HUES6 (cell line): ENCODE data around the gene IRAK3.
"Not testable (repeated sequence)": the region's sequence is repeated elsewhere in the genome, so short reads cannot be mapped to it uniquely, and the experiment has no call there.

ENCODE experiments used
- H3K27ac ChIP-seq: 2 replicates; pipeline ENCODE4 v1.7.0; 2013; ENCODE audit warnings: low read depth, mild to moderate bottlenecking, low read length, inconsistent platforms
- H3K27me3 ChIP-seq: 2 replicates; pipeline ENCODE4 v1.6.1; 2013; ENCODE audit warnings: low read length; ENCODE audit not compliant: control insufficient read depth, insufficient read depth
- H3K36me3 ChIP-seq: 2 replicates; pipeline ENCODE4 v1.6.1; 2013; ENCODE audit warnings: low read length; ENCODE audit not compliant: control insufficient read depth, insufficient read depth
- H3K4me1 ChIP-seq: 2 replicates; pipeline ENCODE4 v1.6.1; 2013; ENCODE audit warnings: low read length; ENCODE audit not compliant: control insufficient read depth, insufficient read depth
- H3K4me3 ChIP-seq: 2 replicates; pipeline ENCODE4 v1.5.1; 2013; ENCODE audit warnings: low read depth, low read length
- H3K9ac ChIP-seq: one replicate; pipeline ENCODE4 v1.6.1; 2013; ENCODE audit warnings: mild to moderate bottlenecking, low read length
- H3K9me3 ChIP-seq: 2 replicates; pipeline ENCODE4 v1.6.1; 2013; ENCODE audit warnings: low read depth, low read length; ENCODE audit not compliant: control insufficient read depth, insufficient read depth

IRAK3 gene

GRCh38 chr12:66191547-66192126 is 2.6 kb downstream of the IRAK3 start:
- Histone ChIP-seq H3K9ac (no peak overlapping the region), H3K4me3 (no peak overlapping the region), H3K27ac (no peak overlapping the region), H3K9me3 (no peaks in the 10 kb centered on the region), H3K36me3 (no peaks in the 10 kb centered on the region), H3K27me3 (peaks cover 51% of the 10 kb centered on the region), H3K4me1 (no peaks in the 10 kb centered on the region; the same call in 1 of the 2 replicates)

GRCh38 chr12:66194122-66194521 is 5.1 kb downstream of the IRAK3 start:
- H3K36me3 ChIP-seq = no peaks in the 10 kb centered on the region
- H3K4me1 ChIP-seq = peaks cover 8% of the 10 kb centered on the region
- H3K9me3 ChIP-seq = no peaks in the 10 kb centered on the region
- H3K27me3 ChIP-seq = peaks cover 27% of the 10 kb centered on the region
- H3K27ac ChIP-seq = no peak overlapping the region
- H3K4me3 ChIP-seq = no peak overlapping the region
- no peak overlapping the region for H3K9ac ChIP-seq

- H3K36me3 ChIP-seq = no peaks in the 10 kb centered on the region
- peaks cover 4% of the 10 kb centered on the region for H3K9me3 ChIP-seq
- H3K4me1 ChIP-seq = peaks cover 8% of the 10 kb centered on the region
- no peak overlapping the region for H3K27ac ChIP-seq
- no peak overlapping the region for H3K4me3 ChIP-seq
- no peak overlapping the region for H3K9ac ChIP-seq
- H3K27me3 ChIP-seq = peaks cover 15% of the 10 kb centered on the region
Measured at GRCh38 chr12:66195242-66195641, 6.2 kb downstream of the IRAK3 start.

DNA sequence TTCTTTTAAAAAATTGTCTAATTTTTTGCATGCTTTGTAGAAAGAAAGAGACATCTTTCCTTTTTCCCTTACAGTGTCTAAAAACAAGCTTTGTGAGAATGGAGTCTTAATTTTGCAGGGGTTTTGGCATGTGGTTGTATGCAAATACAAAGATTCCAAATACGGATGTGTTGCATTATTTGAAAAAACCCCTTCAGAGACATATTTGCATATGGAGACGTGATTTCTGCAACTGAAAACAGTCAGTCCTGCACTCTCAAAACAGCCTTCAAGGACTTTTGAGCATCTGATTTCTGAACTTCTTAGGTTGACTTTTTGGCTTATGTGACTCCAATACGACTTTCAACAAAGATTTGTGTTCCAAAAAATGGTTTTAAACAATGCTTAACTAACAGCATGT is 7.8 kb downstream of the IRAK3 start:
- Histone ChIP-seq H3K4me1 (peaks cover 8% of the 10 kb centered on the region), H3K4me3 (no peak overlapping the region), H3K27ac (no peak overlapping the region), H3K9me3 (peaks cover 5% of the 10 kb centered on the region), H3K27me3 (no peaks in the 10 kb centered on the region; the same call in 1 of the 2 replicates), H3K36me3 (no peaks in the 10 kb centered on the region), H3K9ac (no peak overlapping the region)

- H3K4me3 ChIP-seq = no peak overlapping the region
Measured at GRCh38 chr12:66197495-66197921, 8.5 kb downstream of the IRAK3 start.

GRCh38 chr12:66199141-66199540 is 10.1 kb downstream of the IRAK3 start:
- no peak overlapping the region for H3K9ac ChIP-seq
- no peak overlapping the region for H3K27ac ChIP-seq
- H3K4me1 ChIP-seq = peaks cover 8% of the 10 kb centered on the region
- no peaks in the 10 kb centered on the region for H3K27me3 ChIP-seq
- H3K9me3 ChIP-seq = peaks cover 5% of the 10 kb centered on the region
- H3K36me3 ChIP-seq = no peaks in the 10 kb centered on the region
- no peak overlapping the region for H3K4me3 ChIP-seq

More at GRCh38 chr12:66197495-66197921, 8.5 kb downstream of the IRAK3 start:
- no peak overlapping the region for H3K9ac ChIP-seq
- H3K9me3 ChIP-seq = peaks cover 5% of the 10 kb centered on the region
- H3K27me3 ChIP-seq = no peaks in the 10 kb centered on the region
- no peaks in the 10 kb centered on the region for H3K36me3 ChIP-seq
- H3K4me1 ChIP-seq = peaks cover 8% of the 10 kb centered on the region
- H3K27ac ChIP-seq = no peak overlapping the region

- Histone ChIP-seq H3K36me3 (no peaks in the 10 kb centered on the region), H3K27me3 (no peaks in the 10 kb centered on the region)
Measured at GRCh38 chr12:66199831-66200509, 11.0 kb downstream of the IRAK3 start.

DNA sequence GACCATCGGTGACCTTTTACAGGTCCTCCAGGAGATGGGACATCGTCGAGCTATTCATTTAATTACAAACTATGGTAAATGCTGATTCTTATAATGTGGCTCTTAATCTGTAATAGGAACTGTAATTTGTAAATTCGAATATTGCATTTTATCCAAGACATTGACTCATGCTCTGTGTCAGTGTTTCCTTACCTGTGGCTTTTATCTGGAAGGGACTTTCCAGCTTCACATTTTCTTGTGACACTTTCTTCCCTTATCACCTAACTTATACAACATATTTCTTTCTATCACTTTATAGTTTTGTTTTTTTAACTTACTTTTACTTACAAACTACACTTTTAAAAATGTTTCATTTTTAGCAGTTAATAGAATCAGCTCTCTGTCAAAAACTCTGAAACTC is 14.8 kb downstream of the IRAK3 start:
- no peaks in the 10 kb centered on the region for H3K4me1 ChIP-seq
- H3K4me3 ChIP-seq = no peak overlapping the region
- H3K36me3 ChIP-seq = no peaks in the 10 kb centered on the region
- H3K9me3 ChIP-seq = peaks cover 5% of the 10 kb centered on the region
- H3K27ac ChIP-seq = no peak overlapping the region
- no peak overlapping the region for H3K9ac ChIP-seq
- no peaks in the 10 kb centered on the region for H3K27me3 ChIP-seq

More at GRCh38 chr12:66199831-66200509, 11.0 kb downstream of the IRAK3 start:
- H3K9me3 ChIP-seq = peaks cover 5% of the 10 kb centered on the region
- H3K4me1 ChIP-seq = peaks cover 8% of the 10 kb centered on the region
- no peak overlapping the region for H3K4me3 ChIP-seq
- H3K27ac ChIP-seq = no peak overlapping the region
- H3K9ac ChIP-seq = no peak overlapping the region

- Histone ChIP-seq H3K9ac (no peak overlapping the region), H3K36me3 (no peaks in the 10 kb centered on the region), H3K4me1 (no peaks in the 10 kb centered on the region), H3K9me3 (no peaks in the 10 kb centered on the region), H3K27me3 (no peaks in the 10 kb centered on the region), H3K4me3 (no peak overlapping the region), H3K27ac (no peak overlapping the region)
Measured at GRCh38 chr12:66206141-66206540, 17.1 kb downstream of the IRAK3 start.

DNA sequence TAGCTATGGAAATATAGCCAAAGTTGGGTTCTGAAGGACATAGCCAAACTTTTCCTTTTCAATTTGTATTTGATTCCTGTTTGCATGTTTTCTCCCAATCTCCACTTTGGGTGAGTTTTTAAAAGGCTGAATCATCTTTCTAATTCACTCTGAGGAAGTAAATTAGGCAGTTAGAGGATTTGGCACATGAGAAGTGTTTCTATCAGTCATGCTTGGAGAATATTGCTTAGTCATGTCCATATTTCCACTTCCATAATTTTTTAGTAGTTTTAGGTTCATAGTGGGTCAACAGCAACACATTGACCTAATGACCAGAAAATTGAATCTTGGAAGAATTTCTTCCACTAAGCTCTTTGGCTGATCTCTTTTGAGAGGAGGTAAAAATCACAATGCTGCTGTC is 21.8 kb downstream of the IRAK3 start:
- Histone ChIP-seq H3K9ac (no peak overlapping the region), H3K9me3 (no peaks in the 10 kb centered on the region), H3K27me3 (no peaks in the 10 kb centered on the region), H3K36me3 (no peaks in the 10 kb centered on the region), H3K27ac (no peak overlapping the region), H3K4me3 (no peak overlapping the region), H3K4me1 (no peaks in the 10 kb centered on the region)

DNA sequence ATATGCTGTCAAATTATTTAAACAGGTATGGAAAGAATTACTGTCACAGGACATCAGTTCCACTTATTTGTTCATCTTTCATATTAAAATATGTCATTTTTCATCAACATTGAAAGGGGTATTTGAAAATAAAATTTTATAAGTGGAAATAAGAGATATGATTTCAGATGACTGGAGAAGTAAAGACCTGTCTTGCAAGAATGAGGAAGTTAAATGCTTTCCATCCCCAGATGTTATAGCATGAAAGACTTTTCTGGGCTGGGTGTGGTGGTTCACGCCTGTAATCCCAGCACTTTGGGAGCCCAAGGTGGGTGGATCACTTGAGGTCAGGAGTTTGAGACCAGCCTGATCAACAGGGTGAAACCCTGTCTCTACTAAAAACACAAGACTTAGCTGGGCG is 22.6 kb downstream of the IRAK3 start:
- H3K9ac ChIP-seq, H3K36me3 ChIP-seq, H3K4me1 ChIP-seq, H3K4me3 ChIP-seq, H3K9me3 ChIP-seq, H3K27ac ChIP-seq, H3K27me3 ChIP-seq: not testable (repeated sequence)
